IMR-90 (cell line): ENCODE measurements around the gene FBXW11. TPM values are rescaled to one million over a fixed set of nuclear protein-coding genes. Genes with fewer than 3 reads are reported as not detected.
A peak's percentile ranks its signal among the peaks of the same experiment; 100 is the strongest.

Experiments used
- ATAC-seq: fragments of 200-7000 bp; cut with Tn5 transposase; 2 replicates; pipeline ENCODE4 v1.9.1; 2020; ENCODE audit warnings: low read depth, mild to moderate bottlenecking, moderate library complexity
- BruUV-seq: library from RNA; stranded (reverse); fragments of 400-500 nt; replicated peaks from 2 replicates; lab custom pipeline; 2021; lab: Mats Ljungman, UMichigan
- CTCF ChIA-PET: fragments of 300-600 bp; formaldehyde crosslinking; extraction: SDS; loops from one replicate; lab custom pipeline; 2021; ENCODE audit warnings: antibody characterized with exemption; lab: Yijun Ruan, JAX
- POLR2A ChIA-PET: fragments of 300-600 bp; sonication (Branson Sonifier 250); formaldehyde crosslinking; loops from one replicate; lab custom pipeline; 2022; ENCODE audit warnings: antibody characterized with exemption; ENCODE audit not compliant: unreplicated experiment; lab: Charles Lee
- DNase-seq: peaks from one replicate; pipeline ENCODE4 v3.0.0; 2013
- H2AFZ ChIP-seq: replicated peaks from 2 replicates; pipeline ENCODE3; 2013; ENCODE audit warnings: low read length, mild to moderate bottlenecking; ENCODE audit not compliant: poor library complexity
- H2AK5ac ChIP-seq: 2 replicates; pipeline ENCODE4 v1.6.1; 2013; ENCODE audit warnings: low read depth, low read length, inconsistent platforms
- H2AK9ac ChIP-seq: replicated peaks from 2 replicates; pipeline ENCODE3; 2013; ENCODE audit warnings: mild to moderate bottlenecking, low read depth, low read length, moderate library complexity; ENCODE audit not compliant: poor library complexity
- H2BK120ac ChIP-seq: 2 replicates; pipeline ENCODE4 v1.6.1; 2013; ENCODE audit warnings: low read depth, low read length, inconsistent platforms
- H2BK15ac ChIP-seq: 3 replicates; pipeline ENCODE4 v1.6.1; 2013; ENCODE audit warnings: low read depth, low read length, inconsistent platforms
- H2BK20ac ChIP-seq: 2 replicates; pipeline ENCODE4 v1.6.1; 2013; ENCODE audit warnings: low read depth, mild to moderate bottlenecking, inconsistent platforms, low read length, moderate library complexity
- H2BK5ac ChIP-seq: 2 replicates; pipeline ENCODE4 v1.6.1; 2013; ENCODE audit warnings: mild to moderate bottlenecking, low read depth, low read length, inconsistent platforms; ENCODE audit not compliant: poor library complexity, severe bottlenecking
- H3K14ac ChIP-seq: replicated peaks from 2 replicates; pipeline ENCODE4 v1.6.1; 2013; ENCODE audit warnings: low read depth, low read length, inconsistent platforms
- H3K18ac ChIP-seq: 2 replicates; pipeline ENCODE4 v1.6.1; 2013; ENCODE audit warnings: low read depth, low read length, control low read depth
- H3K23ac ChIP-seq: 2 replicates; pipeline ENCODE4 v1.6.1; 2013; ENCODE audit warnings: low read depth, low read length, inconsistent platforms
- H3K27ac ChIP-seq: 2 replicates; pipeline ENCODE4 v1.5.1; 2013; ENCODE audit warnings: mild to moderate bottlenecking, control low read depth, low read length; ENCODE audit not compliant: insufficient read depth
- H3K27me3 ChIP-seq: 2 replicates; pipeline ENCODE4 v1.6.1; 2013; ENCODE audit warnings: low read length; ENCODE audit not compliant: control insufficient read depth, insufficient read depth
- H3K36me3 ChIP-seq: 2 replicates; pipeline ENCODE4 v1.6.1; 2013; ENCODE audit warnings: low read length, mixed read lengths; ENCODE audit not compliant: control insufficient read depth, insufficient read depth
- H3K4ac ChIP-seq: 2 replicates; pipeline ENCODE4 v1.6.1; 2013; ENCODE audit warnings: low read depth, low read length, inconsistent platforms
- H3K4me1 ChIP-seq: 2 replicates; pipeline ENCODE4 v1.6.1; 2013; ENCODE audit warnings: low read length, mixed read lengths; ENCODE audit not compliant: control insufficient read depth, insufficient read depth
- H3K4me2 ChIP-seq: 2 replicates; pipeline ENCODE4 v1.6.1; 2013; ENCODE audit warnings: low read depth, mild to moderate bottlenecking, control low read depth, low read length, moderate library complexity
- H3K4me3 ChIP-seq: 2 replicates; pipeline ENCODE4 v1.5.1; 2013; ENCODE audit warnings: low read depth, mild to moderate bottlenecking, control low read depth, low read length, moderate library complexity; ENCODE audit not compliant: insufficient read depth
- H3K56ac ChIP-seq: 2 replicates; pipeline ENCODE4 v1.6.1; 2013; ENCODE audit warnings: low read length, inconsistent platforms; ENCODE audit not compliant: insufficient read depth; ENCODE audit errors: extremely low read depth
- H3K79me1 ChIP-seq, 2 experiments: 2 replicates each; pipeline ENCODE4 v1.6.1; 2013; ENCODE audit warnings: low read length in 2 of 2, inconsistent platforms in 1 of 2, low read depth in 1 of 2
- H3K9ac ChIP-seq: 2 replicates; pipeline ENCODE4 v1.6.1; 2013; ENCODE audit warnings: low read depth, low read length, control low read depth
- H3K9me1 ChIP-seq: 2 replicates; pipeline ENCODE4 v1.6.1; 2013; ENCODE audit warnings: low read length, inconsistent platforms; ENCODE audit not compliant: insufficient read depth
- H3K9me3 ChIP-seq: 2 replicates; pipeline ENCODE4 v1.6.1; 2013; ENCODE audit warnings: low read length; ENCODE audit not compliant: control insufficient read depth, insufficient read depth
- H4K20me1 ChIP-seq: 2 replicates; pipeline ENCODE4 v1.6.1; 2013; ENCODE audit warnings: low read length, inconsistent platforms; ENCODE audit not compliant: insufficient read depth
- H4K5ac ChIP-seq: 2 replicates; pipeline ENCODE4 v1.6.1; 2013; ENCODE audit warnings: mild to moderate bottlenecking, low read depth, low read length, control low read depth
- H4K8ac ChIP-seq, 2 experiments: 2 replicates each; pipeline ENCODE4 v1.6.1; 2013; ENCODE audit warnings: low read depth in 2 of 2, low read length in 2 of 2, control low read depth in 1 of 2, inconsistent platforms in 1 of 2
- H4K91ac ChIP-seq: 2 replicates; pipeline ENCODE4 v1.6.1; 2013; ENCODE audit warnings: low read depth, low read length, inconsistent platforms; ENCODE audit not compliant: insufficient read depth
- MAFK ChIP-seq: IDR thresholded peaks from 2 replicates; pipeline ENCODE4 v1.6.1; 2012; ENCODE audit warnings: low read depth, low read length, improper control_type of control experiment
- RAD21 ChIP-seq: IDR thresholded peaks from 2 replicates; pipeline ENCODE4 v1.6.1; 2012; ENCODE audit warnings: low read length, improper control_type of control experiment
- WGBS, 2 experiments: methylation state at CpG; one replicate each; pipeline versions ENCODE4 v1.1.5 to v1.1.7; 2013; ENCODE audit warnings: missing lambda C conversion rate in 2 of 2; ENCODE audit not compliant: insufficient read length in 1 of 2; ENCODE audit errors: extremely low coverage in 2 of 2; 5-methylcytosine and 5-hydroxymethylcytosine counted together
- dilution Hi-C: fragments of 300-500 bp; cut with HindIII; formaldehyde crosslinking; loops from one replicate; pipeline ENCODE4 v1.14.3; 2018; ENCODE audit warnings: low sequenced_read_pairs; ENCODE audit not compliant: unreplicated experiment
- in situ Hi-C: fragments of 300-500 bp; cut with MboI; formaldehyde crosslinking; loops from 3 replicates; pipeline ENCODE4 v1.14.3; 2019; ENCODE audit warnings: low sequenced_read_pairs, inconsistent platforms, mixed read lengths
- intact Hi-C: fragments of 100-400 bp; cut with micrococcal nuclease; formaldehyde crosslinking; loops from 2 replicates; pipeline ENCODE4 v1.10.0; 2022
- polyA plus RNA-seq, 3 experiments: library from polyadenylated mRNA; depleted of rRNA; stranded (reverse); fragments of >200 nt; gene quantifications; 2 replicates each; pipeline ENCODE4 v1.2.3, GENCODE V29; 2012; ENCODE audit warnings: low replicate concordance in 1 of 3
- total RNA-seq: library from RNA; depleted of rRNA; stranded (reverse); fragments of >200 nt; gene quantifications from 2 replicates; pipeline ENCODE4 v1.2.3, GENCODE V29; 2012
- TF ChIP-seq, protein P1 (sequence below): fragments of 150-350 bp; IDR thresholded peaks from 2 replicates; pipeline ENCODE4 v1.6.1; 2017; ENCODE audit warnings: mild to moderate bottlenecking, antibody characterized with exemption, low read length, low read depth
- TF ChIP-seq, protein P2 (sequence below): conservative IDR thresholded peaks from 2 replicates; pipeline ENCODE4 v1.5.1; 2012; ENCODE audit warnings: mild to moderate bottlenecking, low read depth, low read length, improper control_type of control experiment

Gene FBXW11
- total and polyA plus RNA-seq, 2 of the 4 experiments (the other 2 are of a cell fraction) = 34.3 to 97.1 TPM

DNA sequence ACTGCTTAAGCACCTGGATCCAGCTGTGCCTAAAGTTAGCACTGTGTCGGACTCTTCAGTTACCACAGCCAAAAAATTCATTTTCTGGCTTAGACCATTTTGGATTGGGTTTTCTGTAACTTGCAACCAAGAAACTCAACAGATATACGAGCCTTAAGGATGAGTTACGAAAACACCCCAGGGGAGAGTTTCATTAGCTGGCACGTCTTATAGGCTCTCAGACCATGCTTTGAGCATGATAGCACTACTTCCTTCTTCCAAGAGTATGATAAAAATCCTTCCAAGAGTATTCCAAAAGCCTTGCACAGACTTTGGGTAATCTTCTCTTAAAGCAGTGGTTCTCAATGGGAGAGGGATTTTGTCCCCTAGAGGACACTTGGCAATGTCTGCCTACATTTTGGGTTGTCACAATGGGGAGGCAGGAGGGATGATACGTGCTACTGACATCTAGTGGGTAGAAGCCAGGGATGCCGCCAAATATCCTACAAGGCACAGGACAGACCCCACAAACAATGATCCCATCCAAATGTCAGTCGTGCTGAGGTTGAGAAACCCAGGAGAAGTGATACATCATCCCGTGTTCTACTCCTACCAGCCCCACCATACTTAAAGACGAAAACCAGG is 156.0 kb downstream of the FBXW11 start:
- TF ChIP-seq, protein P1, sequence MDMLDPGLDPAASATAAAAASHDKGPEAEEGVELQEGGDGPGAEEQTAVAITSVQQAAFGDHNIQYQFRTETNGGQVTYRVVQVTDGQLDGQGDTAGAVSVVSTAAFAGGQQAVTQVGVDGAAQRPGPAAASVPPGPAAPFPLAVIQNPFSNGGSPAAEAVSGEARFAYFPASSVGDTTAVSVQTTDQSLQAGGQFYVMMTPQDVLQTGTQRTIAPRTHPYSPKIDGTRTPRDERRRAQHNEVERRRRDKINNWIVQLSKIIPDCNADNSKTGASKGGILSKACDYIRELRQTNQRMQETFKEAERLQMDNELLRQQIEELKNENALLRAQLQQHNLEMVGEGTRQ = no peak
- TF ChIP-seq, protein P2, sequence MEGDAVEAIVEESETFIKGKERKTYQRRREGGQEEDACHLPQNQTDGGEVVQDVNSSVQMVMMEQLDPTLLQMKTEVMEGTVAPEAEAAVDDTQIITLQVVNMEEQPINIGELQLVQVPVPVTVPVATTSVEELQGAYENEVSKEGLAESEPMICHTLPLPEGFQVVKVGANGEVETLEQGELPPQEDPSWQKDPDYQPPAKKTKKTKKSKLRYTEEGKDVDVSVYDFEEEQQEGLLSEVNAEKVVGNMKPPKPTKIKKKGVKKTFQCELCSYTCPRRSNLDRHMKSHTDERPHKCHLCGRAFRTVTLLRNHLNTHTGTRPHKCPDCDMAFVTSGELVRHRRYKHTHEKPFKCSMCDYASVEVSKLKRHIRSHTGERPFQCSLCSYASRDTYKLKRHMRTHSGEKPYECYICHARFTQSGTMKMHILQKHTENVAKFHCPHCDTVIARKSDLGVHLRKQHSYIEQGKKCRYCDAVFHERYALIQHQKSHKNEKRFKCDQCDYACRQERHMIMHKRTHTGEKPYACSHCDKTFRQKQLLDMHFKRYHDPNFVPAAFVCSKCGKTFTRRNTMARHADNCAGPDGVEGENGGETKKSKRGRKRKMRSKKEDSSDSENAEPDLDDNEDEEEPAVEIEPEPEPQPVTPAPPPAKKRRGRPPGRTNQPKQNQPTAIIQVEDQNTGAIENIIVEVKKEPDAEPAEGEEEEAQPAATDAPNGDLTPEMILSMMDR = 0 out of 2 replicates have a peak, but pooled peaks have one; percentile 16
- TF ChIP-seq MAFK = no peak
- peak; percentile 35 for TF ChIP-seq RAD21
- no peak overlapping the region for H2BK5ac ChIP-seq
- DNase-seq (no peak), ATAC-seq (peak; percentile 51)
- no peak overlapping the region for H3K4ac ChIP-seq
- no peak overlapping the region for H4K5ac ChIP-seq
- no peak overlapping the region; the same call in 1 of the 2 replicates for H2BK20ac ChIP-seq
- H3K79me1 ChIP-seq = no peaks in the 10 kb centered on the region
- H4K20me1 ChIP-seq = no peaks in the 10 kb centered on the region
- H3K18ac ChIP-seq = no peak overlapping the region
- H2AK5ac ChIP-seq = no peak overlapping the region
- H3K9me1 ChIP-seq = 0 out of 2 replicates have a peak, but pooled peaks cover under 1% of the 10 kb centered on the region
- H3K14ac ChIP-seq = no peak overlapping the region
- dilution Hi-C loops = no loop called here
- intact Hi-C loops = no loop called here
- no peak overlapping the region for H2AK9ac ChIP-seq
- no CpG with 5 or more reads among the region's 9 CpGs for WGBS, 2 experiments
- CTCF ChIA-PET = interaction anchor here (0.5 to 1.5 kb wide), 2 partner anchors 198 to 432 kb away, joined by 3 to 7 read pairs; partner anchors contain the start of gene FGF18
- no peak overlapping the region for H4K91ac ChIP-seq
- no TSS peak for BruUV-seq
- H3K4me1 ChIP-seq = no peaks in the 10 kb centered on the region
- no peaks in the 10 kb centered on the region for H3K36me3 ChIP-seq
- H3K23ac ChIP-seq = no peak overlapping the region
- H2AFZ ChIP-seq = no peak overlapping the region
- H3K27me3 ChIP-seq = no peaks in the 10 kb centered on the region
- no peak overlapping the region for H3K4me2 ChIP-seq
- no peak overlapping the region for H3K56ac ChIP-seq
- no peaks in the 10 kb centered on the region for H3K9me3 ChIP-seq
- POLR2A ChIA-PET = no interaction called here
- H2BK15ac ChIP-seq = no peak overlapping the region
- no peak overlapping the region for H3K9ac ChIP-seq
- no peak overlapping the region for H3K27ac ChIP-seq
- no peak overlapping the region for H2BK120ac ChIP-seq
- H4K8ac ChIP-seq = no peak overlapping the region
- in situ Hi-C loops = loop anchor here (25.0 kb wide), 1 partner anchor 413 kb away; no protein-coding TSS in a partner anchor
- no peak overlapping the region for H3K4me3 ChIP-seq
